ENCODE measurements around the gene ZKSCAN1.
A peak's percentile ranks its signal among the peaks of the same experiment; 100 is the strongest.

ZKSCAN1 gene

DNA sequence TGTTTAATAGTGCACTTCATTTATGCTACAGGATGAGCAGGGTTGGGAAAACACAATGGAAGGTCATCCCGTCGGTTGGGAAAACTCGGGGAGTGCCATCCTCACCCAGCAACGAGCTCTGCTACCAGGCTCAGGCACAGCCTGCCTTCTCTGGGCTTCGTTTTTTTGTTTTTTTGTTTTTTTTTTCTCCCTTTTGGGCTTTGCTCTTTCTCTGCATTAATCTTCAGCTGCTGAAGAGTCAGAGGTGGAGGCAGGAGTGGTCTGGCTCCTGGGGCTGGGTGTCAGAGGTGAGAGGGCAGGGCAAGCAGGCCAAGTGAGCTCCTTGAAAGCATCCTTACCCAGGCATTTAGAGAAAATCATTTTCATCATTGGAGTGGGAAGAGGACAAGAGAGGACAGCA, 54.6 kb downstream of the ZKSCAN1 start:
- H3K27me3 ChIP-seq (ENCODE audit: insufficient read depth, poor library complexity, severe bottlenecking), result no peaks in the 10 kb centered on the region
- no peak overlapping the region for H3K4me3 ChIP-seq (replicated peaks; ENCODE audit: insufficient read depth, low read length)
- TF ChIP-seq GABPA (IDR thresholded peaks at IDR 0.05; ENCODE audit: low read depth), result no peak
- TF ChIP-seq, protein P1, sequence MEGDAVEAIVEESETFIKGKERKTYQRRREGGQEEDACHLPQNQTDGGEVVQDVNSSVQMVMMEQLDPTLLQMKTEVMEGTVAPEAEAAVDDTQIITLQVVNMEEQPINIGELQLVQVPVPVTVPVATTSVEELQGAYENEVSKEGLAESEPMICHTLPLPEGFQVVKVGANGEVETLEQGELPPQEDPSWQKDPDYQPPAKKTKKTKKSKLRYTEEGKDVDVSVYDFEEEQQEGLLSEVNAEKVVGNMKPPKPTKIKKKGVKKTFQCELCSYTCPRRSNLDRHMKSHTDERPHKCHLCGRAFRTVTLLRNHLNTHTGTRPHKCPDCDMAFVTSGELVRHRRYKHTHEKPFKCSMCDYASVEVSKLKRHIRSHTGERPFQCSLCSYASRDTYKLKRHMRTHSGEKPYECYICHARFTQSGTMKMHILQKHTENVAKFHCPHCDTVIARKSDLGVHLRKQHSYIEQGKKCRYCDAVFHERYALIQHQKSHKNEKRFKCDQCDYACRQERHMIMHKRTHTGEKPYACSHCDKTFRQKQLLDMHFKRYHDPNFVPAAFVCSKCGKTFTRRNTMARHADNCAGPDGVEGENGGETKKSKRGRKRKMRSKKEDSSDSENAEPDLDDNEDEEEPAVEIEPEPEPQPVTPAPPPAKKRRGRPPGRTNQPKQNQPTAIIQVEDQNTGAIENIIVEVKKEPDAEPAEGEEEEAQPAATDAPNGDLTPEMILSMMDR (IDR thresholded peaks at IDR 0.05; ENCODE audit: insufficient read depth, low read length), result no peak
- no peak for TF ChIP-seq SPI1 (IDR thresholded peaks at IDR 0.05; ENCODE audit: borderline replicate concordance, low read depth)
- no peak for TF ChIP-seq POLR2AphosphoS5 (IDR thresholded peaks at IDR 0.05; ENCODE audit: low read depth)
- TF ChIP-seq, protein P2, sequence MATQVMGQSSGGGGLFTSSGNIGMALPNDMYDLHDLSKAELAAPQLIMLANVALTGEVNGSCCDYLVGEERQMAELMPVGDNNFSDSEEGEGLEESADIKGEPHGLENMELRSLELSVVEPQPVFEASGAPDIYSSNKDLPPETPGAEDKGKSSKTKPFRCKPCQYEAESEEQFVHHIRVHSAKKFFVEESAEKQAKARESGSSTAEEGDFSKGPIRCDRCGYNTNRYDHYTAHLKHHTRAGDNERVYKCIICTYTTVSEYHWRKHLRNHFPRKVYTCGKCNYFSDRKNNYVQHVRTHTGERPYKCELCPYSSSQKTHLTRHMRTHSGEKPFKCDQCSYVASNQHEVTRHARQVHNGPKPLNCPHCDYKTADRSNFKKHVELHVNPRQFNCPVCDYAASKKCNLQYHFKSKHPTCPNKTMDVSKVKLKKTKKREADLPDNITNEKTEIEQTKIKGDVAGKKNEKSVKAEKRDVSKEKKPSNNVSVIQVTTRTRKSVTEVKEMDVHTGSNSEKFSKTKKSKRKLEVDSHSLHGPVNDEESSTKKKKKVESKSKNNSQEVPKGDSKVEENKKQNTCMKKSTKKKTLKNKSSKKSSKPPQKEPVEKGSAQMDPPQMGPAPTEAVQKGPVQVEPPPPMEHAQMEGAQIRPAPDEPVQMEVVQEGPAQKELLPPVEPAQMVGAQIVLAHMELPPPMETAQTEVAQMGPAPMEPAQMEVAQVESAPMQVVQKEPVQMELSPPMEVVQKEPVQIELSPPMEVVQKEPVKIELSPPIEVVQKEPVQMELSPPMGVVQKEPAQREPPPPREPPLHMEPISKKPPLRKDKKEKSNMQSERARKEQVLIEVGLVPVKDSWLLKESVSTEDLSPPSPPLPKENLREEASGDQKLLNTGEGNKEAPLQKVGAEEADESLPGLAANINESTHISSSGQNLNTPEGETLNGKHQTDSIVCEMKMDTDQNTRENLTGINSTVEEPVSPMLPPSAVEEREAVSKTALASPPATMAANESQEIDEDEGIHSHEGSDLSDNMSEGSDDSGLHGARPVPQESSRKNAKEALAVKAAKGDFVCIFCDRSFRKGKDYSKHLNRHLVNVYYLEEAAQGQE (IDR thresholded peaks at IDR 0.05; ENCODE audit: insufficient replicate concordance, low read depth), result no peak
- no peak for DNase-seq (ENCODE audit: low read depth in 1 of 2, low spot score in 1 of 2)
- H3K27ac ChIP-seq (replicated peaks), result no peak overlapping the region

DNA sequence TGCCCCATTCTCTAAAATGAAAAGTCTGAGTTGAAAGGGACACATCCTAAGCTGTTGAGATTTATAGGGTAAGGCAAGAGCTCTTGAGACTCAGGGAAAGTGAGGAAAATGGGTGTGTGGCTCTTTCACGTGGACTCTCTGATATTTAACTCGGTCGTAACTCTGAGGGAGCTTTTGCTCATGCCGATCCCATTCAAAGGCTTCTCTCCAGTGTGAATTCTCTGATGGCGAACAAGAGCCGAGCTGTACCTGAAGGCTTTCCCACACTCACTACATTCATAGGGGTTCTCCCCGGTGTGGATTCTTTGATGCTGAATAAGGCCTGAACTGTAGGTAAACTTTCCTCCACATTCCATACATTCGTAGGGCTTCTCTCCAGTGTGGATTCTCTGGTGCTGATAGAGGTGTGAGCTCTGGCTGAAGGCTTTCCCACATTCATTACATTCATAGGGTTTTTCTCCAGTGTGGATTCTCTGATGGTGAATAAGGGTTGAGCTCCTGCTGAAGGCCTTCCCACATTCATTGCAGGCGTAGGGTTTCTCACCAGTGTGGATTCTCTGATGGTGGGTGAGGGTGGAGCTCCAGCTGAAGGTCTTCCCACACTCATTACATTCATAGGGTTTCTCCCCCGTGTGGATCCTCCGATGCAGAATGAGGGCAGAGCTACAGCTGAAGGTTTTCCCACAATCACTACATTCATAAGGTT, 55.8 kb downstream of the ZKSCAN1 start:
- no peak overlapping the region for H3K4me3 ChIP-seq (replicated peaks; ENCODE audit: insufficient read depth, low read length)
- no peak overlapping the region for H3K27ac ChIP-seq (replicated peaks)
- no peaks in the 10 kb centered on the region for H3K27me3 ChIP-seq (ENCODE audit: insufficient read depth, poor library complexity, severe bottlenecking)
- TF ChIP-seq SPI1 (IDR thresholded peaks at IDR 0.05; ENCODE audit: borderline replicate concordance, low read depth), result no peak
- peak; percentile 54; the same call in 1 of the 2 replicates for TF ChIP-seq POLR2AphosphoS5 (IDR thresholded peaks at IDR 0.05; ENCODE audit: low read depth)
- no peak for DNase-seq (ENCODE audit: low read depth in 1 of 2, low spot score in 1 of 2)

DNA sequence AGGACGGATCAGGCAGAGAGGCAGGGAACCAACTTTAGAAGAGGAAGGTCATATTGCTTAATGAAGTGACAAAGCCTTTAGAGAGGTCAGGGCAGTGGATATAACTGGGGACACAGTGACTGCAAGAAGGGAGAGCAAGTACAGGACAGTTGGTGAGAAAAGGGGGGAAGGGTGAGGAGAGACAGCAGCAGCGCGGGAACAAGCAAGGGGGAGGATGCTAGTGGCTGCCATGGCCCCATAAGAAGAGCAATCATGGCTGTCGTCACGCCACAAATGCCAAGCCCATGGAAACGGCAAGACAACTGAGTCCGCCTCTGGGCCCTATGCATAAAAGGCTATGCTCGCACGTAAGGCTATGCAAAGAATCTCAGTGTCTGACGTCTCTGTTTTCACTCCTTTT, 57.1 kb downstream of the ZKSCAN1 start:
- H3K4me3 ChIP-seq (replicated peaks; ENCODE audit: insufficient read depth, low read length), result no peak overlapping the region
- no peaks in the 10 kb centered on the region for H3K27me3 ChIP-seq (ENCODE audit: insufficient read depth, poor library complexity, severe bottlenecking)
- TF ChIP-seq, protein P1 (IDR thresholded peaks at IDR 0.05; ENCODE audit: insufficient read depth, low read length), result no peak
- no peak for TF ChIP-seq POLR2AphosphoS5 (IDR thresholded peaks at IDR 0.05; ENCODE audit: low read depth)
- TF ChIP-seq, protein P2 (IDR thresholded peaks at IDR 0.05; ENCODE audit: insufficient replicate concordance, low read depth), result no peak
- no peak for TF ChIP-seq GABPA (IDR thresholded peaks at IDR 0.05; ENCODE audit: low read depth)
- TF ChIP-seq SPI1 (IDR thresholded peaks at IDR 0.05; ENCODE audit: borderline replicate concordance, low read depth), result no peak
- no peak for DNase-seq (ENCODE audit: low read depth in 1 of 2, low spot score in 1 of 2)
- no peak overlapping the region for H3K27ac ChIP-seq (replicated peaks)

DNA sequence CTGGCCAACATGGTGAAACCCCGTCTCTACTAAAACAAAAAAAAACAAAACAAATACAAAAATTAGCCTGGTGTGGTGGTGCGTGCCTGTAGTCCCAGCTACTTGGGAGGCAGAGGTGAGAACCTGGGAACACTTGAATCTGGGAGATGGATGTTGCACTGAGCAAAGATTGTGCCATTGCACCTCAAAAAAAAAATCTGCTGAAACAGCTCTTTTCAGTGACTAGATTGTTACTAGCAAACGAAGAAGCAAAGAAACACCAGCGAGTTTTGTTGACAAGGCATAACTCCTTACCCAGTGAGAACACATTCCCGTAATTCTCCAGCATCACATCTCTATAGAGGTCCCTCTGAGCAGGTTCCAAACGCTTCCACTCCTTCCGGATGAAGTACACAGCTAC, 59.4 kb downstream of the ZKSCAN1 start:
- no peak overlapping the region for H3K4me3 ChIP-seq (replicated peaks; ENCODE audit: insufficient read depth, low read length)
- H3K27ac ChIP-seq (replicated peaks), result no peak overlapping the region
- DNase-seq (ENCODE audit: low read depth in 1 of 2, low spot score in 1 of 2), result no peak
- TF ChIP-seq GABPA (IDR thresholded peaks at IDR 0.05; ENCODE audit: low read depth) (no peak), POLR2AphosphoS5 (IDR thresholded peaks at IDR 0.05; ENCODE audit: low read depth) (no peak), SPI1 (IDR thresholded peaks at IDR 0.05; ENCODE audit: borderline replicate concordance, low read depth) (no peak)
- TF ChIP-seq, protein P1 (IDR thresholded peaks at IDR 0.05; ENCODE audit: insufficient read depth, low read length), result no peak
- TF ChIP-seq, protein P2 (IDR thresholded peaks at IDR 0.05; ENCODE audit: insufficient replicate concordance, low read depth), result no peak
- no peaks in the 10 kb centered on the region for H3K27me3 ChIP-seq (ENCODE audit: insufficient read depth, poor library complexity, severe bottlenecking)
